Keratinocyte (primary cell): Measurements from ENCODE around the gene MYH10. TPM values are rescaled to one million over a fixed set of nuclear protein-coding genes. Genes with fewer than 3 reads are reported as not detected.

Experiments used
- DNase-seq: peaks from one replicate; pipeline ENCODE4 v3.0.0-alpha.2; 2011; ENCODE audit warnings: low read depth, missing footprints, low spot score
- FAIRE-seq: peaks from 2 replicates; lab custom pipeline; 2011; peaks lifted over from hg19 to GRCh38; lab: Jason Lieb, UNC
- H2AFZ ChIP-seq: 2 replicates; pipeline ENCODE4 v1.6.0; 2012; ENCODE audit warnings: low read length, control low read depth, inconsistent platforms; ENCODE audit not compliant: control insufficient read depth
- H3K27ac ChIP-seq: 2 replicates; pipeline ENCODE4 v1.5.1; 2011; ENCODE audit warnings: low read length; ENCODE audit not compliant: control insufficient read depth, insufficient read depth
- H3K27me3 ChIP-seq: 3 replicates; pipeline ENCODE4 v1.6.0; 2011; ENCODE audit warnings: low read length; ENCODE audit not compliant: control insufficient read depth, insufficient read depth; ENCODE audit errors: extremely low read depth
- H3K36me3 ChIP-seq, 2 experiments: 2 replicates in 1 of 2; 3 replicates in 1 of 2; pipeline ENCODE4 v1.5.1; 2011; ENCODE audit warnings: low read length in 2 of 2, mild to moderate bottlenecking in 1 of 2; ENCODE audit not compliant: control insufficient read depth in 2 of 2, insufficient read depth in 2 of 2; ENCODE audit errors: extremely low read depth in 1 of 2
- H3K4me1 ChIP-seq: 3 replicates; pipeline ENCODE4 v1.5.1; 2011; ENCODE audit warnings: low read length; ENCODE audit not compliant: control insufficient read depth, insufficient read depth; ENCODE audit errors: extremely low read depth
- H3K4me2 ChIP-seq: 3 replicates; pipeline ENCODE4 v1.6.0; 2011; ENCODE audit warnings: low read depth, low read length; ENCODE audit not compliant: control insufficient read depth, insufficient read depth; ENCODE audit errors: extremely low read depth
- H3K4me3 ChIP-seq, 3 experiments: fragments of 200-600 bp in 1 of 3; sonication (generic) in 1 of 3; 2 replicates in 2 of 3; 3 replicates in 1 of 3; pipeline ENCODE4 v1.5.1; 2011 to 2016; ENCODE audit warnings: low read length in 3 of 3, mild to moderate bottlenecking in 3 of 3, control low read depth in 2 of 3, inconsistent platforms in 1 of 3, low read depth in 1 of 3, mixed read lengths in 1 of 3, mixed run types in 1 of 3, moderate library complexity in 1 of 3; ENCODE audit not compliant: control insufficient read depth in 2 of 3, insufficient read depth in 2 of 3; ENCODE audit errors: extremely low read depth in 1 of 3
- H3K79me2 ChIP-seq: 2 replicates; pipeline ENCODE4 v1.6.0; 2012; ENCODE audit warnings: low read length; ENCODE audit not compliant: control insufficient read depth, insufficient read depth
- H3K9ac ChIP-seq: 3 replicates; pipeline ENCODE4 v1.6.0; 2011; ENCODE audit warnings: low read length; ENCODE audit not compliant: control insufficient read depth, insufficient read depth; ENCODE audit errors: extremely low read depth
- H3K9me1 ChIP-seq: 3 replicates; pipeline ENCODE4 v1.6.0; 2011; ENCODE audit warnings: low read length; ENCODE audit not compliant: control insufficient read depth, insufficient read depth; ENCODE audit errors: extremely low read depth
- H3K9me3 ChIP-seq: 2 replicates; pipeline ENCODE4 v1.5.1; 2012; ENCODE audit warnings: low read depth, low read length; ENCODE audit not compliant: control insufficient read depth
- H4K20me1 ChIP-seq: 3 replicates; pipeline ENCODE4 v1.6.0; 2011; ENCODE audit warnings: low read length; ENCODE audit not compliant: control insufficient read depth, insufficient read depth; ENCODE audit errors: extremely low read depth
- CTCF ChIP-seq, 3 experiments: IDR thresholded peaks in 1 of 3; conservative IDR thresholded peaks in 1 of 3; optimal IDR thresholded peaks in 1 of 3; 2 replicates in 2 of 3; 3 replicates in 1 of 3; pipeline versions ENCODE3 to v1.5.1; 2011; ENCODE audit warnings: low read length in 3 of 3, mild to moderate bottlenecking in 3 of 3, moderate library complexity in 2 of 3, control low read depth in 1 of 3, inconsistent platforms in 1 of 3; ENCODE audit not compliant: insufficient read depth in 2 of 3; ENCODE audit errors: extremely low read depth in 1 of 3
- EZH2 ChIP-seq: IDR thresholded peaks from one replicate; pipeline ENCODE4 v1.6.1; 2012; ENCODE audit warnings: inconsistent platforms, mild to moderate bottlenecking, low read length, moderate library complexity
- dilution Hi-C: fragments of 300-500 bp; cut with MboI; formaldehyde crosslinking; loops from one replicate; pipeline ENCODE4 v1.7.0; 2020; ENCODE audit warnings: low sequenced_read_pairs; ENCODE audit not compliant: extremely low pct_ligation_motif_present
- polyA plus RNA-seq, 5 experiments: library from polyadenylated mRNA; depleted of rRNA in 3 of 5; stranded (reverse) in 3 of 5; stranded (forward) in 1 of 5; unstranded in 1 of 5; fragments of >200 nt; gene quantifications; 1 replicate in 1 of 5; 2 replicates in 3 of 5; 3 replicates in 1 of 5; pipeline versions ENCODE4 v1.2.1 to v1.2.3, GENCODE V29; 2011 to 2012; ENCODE audit warnings: missing spikeins in 2 of 5, low read depth in 1 of 5, low replicate concordance in 1 of 5

Gene MYH10
- polyA plus RNA-seq, 1 donor (not counting 4 experiments of a cell fraction or from before 2014, with no cell fraction given) = 21.2 TPM

GRCh38 chr17:8436844-8437171 lies 193.7 kb downstream of the MYH10 start:
- H3K27me3 ChIP-seq = no peaks in the 10 kb centered on the region
- FAIRE-seq = no peak
- no peak overlapping the region for H2AFZ ChIP-seq
- no peaks in the 10 kb centered on the region for H3K9me3 ChIP-seq
- peaks cover 9% of the 10 kb centered on the region for H4K20me1 ChIP-seq
- peak overlapping the region; percentile 82 to 96 (median 96) for H3K4me3 ChIP-seq
- H3K9me1 ChIP-seq = peaks cover 2% of the 10 kb centered on the region
- H3K9ac ChIP-seq = peak overlapping the region; percentile 96
- H3K4me1 ChIP-seq = peaks cover 11% of the 10 kb centered on the region
- TF ChIP-seq CTCF (optimal IDR thresholded peaks at IDR 0.05 in 1 of 3, IDR thresholded peaks at IDR 0.05 in 1 of 3, conservative IDR thresholded peaks at IDR 0.05 in 1 of 3; ENCODE audit: extremely low read depth in 1 of 3, insufficient read depth in 2 of 3, low read length in 3 of 3) (no peak), EZH2 (no peak)
- peak overlapping the region; percentile 92 for H3K4me2 ChIP-seq
- peaks cover 2 to 3% of the 10 kb centered on the region in 2 experiments for H3K36me3 ChIP-seq
- H3K27ac ChIP-seq = peak overlapping the region; percentile 85
- no peak for DNase-seq
- H3K79me2 ChIP-seq = peaks cover 60% of the 10 kb centered on the region
- dilution Hi-C loops = no loop called here

DNA sequence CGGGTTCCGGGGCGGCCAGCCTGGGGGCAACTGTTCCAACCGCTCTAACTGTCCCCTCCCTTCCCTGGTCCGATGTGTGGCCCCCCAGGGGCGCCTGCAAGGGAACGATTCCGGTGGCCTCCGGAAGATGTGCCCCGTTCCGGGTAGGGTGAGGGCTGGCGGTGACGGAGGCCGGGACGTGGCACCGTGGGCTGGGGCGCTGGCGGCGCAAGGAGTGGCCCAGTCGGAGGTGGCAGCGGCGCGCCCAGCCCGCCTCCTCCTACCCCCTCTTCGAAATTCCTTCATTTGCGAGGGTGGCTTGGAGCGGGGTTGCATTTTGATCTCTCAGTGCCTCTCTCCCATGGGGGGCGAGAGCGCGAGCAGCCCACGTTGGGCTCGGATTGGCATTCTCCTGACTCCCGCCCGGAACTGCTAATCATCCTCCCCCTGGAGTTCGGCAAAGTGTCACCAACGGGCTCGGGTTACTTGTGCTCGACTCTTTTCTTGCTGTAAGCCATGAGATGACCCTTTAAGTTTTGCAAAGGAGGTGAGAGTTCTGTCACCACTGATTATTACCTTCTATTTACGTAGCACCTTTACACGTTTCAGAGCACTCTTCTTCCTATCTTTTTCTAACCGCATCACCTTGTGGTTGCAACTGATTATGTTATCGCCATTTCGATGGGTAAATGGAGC lies 194.2 kb downstream of the MYH10 start:
- Histone ChIP-seq H3K9ac (peak overlapping the region; percentile 96), H3K79me2 (peaks cover 55% of the 10 kb centered on the region), H2AFZ (no peak overlapping the region), H3K9me3 (no peaks in the 10 kb centered on the region), H3K36me3 (peaks cover 2 to 3% of the 10 kb centered on the region in 2 experiments), H3K4me1 (peaks cover 14% of the 10 kb centered on the region), H3K4me2 (peak overlapping the region; percentile 92), H3K27me3 (no peaks in the 10 kb centered on the region), H4K20me1 (peaks cover 4% of the 10 kb centered on the region), H3K4me3 (peak overlapping the region; percentile 82 to 96 (median 96)), H3K9me1 (peaks cover 2% of the 10 kb centered on the region), H3K27ac (peak overlapping the region; percentile 85)
- FAIRE-seq (peak; percentile 5), DNase-seq (no peak)
- dilution Hi-C loops = no loop called here
- TF ChIP-seq EZH2 (no peak), CTCF (optimal IDR thresholded peaks at IDR 0.05 in 1 of 3, IDR thresholded peaks at IDR 0.05 in 1 of 3, conservative IDR thresholded peaks at IDR 0.05 in 1 of 3; ENCODE audit: extremely low read depth in 1 of 3, insufficient read depth in 2 of 3, low read length in 3 of 3) (peak in 1 of 3 experiments; percentile 14)
